HG02885 (cell line): ENCODE data around the gene PAX5.

Experiments used
- ATAC-seq: cut with Tn5 transposase; IDR thresholded peaks from one replicate; pipeline ENCODE4 v1.9.1; 2021; ENCODE audit warnings: mild to moderate bottlenecking; ENCODE audit not compliant: unreplicated experiment, poor library complexity

The PAX5 gene

GRCh38 chr9:36822201-36822600, 211.9 kb downstream of the PAX5 start:
- ATAC-seq: no peak

DNA sequence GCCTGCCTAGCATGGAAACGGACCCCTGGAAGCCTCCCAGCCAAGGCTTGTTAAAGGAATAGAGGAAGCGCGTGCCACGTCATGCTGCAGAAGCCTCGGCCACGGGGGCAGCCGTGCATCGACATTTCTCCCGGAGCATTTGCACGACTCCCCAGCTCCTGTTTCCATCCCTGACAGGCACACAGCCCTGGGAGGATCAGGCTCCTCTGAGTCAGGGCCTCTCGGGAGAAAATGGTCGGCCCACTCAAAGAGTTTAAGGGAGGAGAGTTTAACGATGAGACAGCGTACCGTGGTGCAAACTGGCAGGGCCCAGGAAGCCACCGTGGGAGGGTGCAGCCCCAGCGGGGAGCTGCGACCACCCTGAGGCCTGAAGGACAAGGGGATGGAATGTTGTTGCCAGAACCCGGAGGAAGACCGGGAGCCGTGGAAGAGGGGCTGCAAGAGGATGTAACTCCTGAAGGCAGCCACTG, 213.6 kb downstream of the PAX5 start:
- no peak for ATAC-seq

GRCh38 chr9:36818965-36819870, 214.8 kb downstream of the PAX5 start:
- ATAC-seq: no peak

DNA sequence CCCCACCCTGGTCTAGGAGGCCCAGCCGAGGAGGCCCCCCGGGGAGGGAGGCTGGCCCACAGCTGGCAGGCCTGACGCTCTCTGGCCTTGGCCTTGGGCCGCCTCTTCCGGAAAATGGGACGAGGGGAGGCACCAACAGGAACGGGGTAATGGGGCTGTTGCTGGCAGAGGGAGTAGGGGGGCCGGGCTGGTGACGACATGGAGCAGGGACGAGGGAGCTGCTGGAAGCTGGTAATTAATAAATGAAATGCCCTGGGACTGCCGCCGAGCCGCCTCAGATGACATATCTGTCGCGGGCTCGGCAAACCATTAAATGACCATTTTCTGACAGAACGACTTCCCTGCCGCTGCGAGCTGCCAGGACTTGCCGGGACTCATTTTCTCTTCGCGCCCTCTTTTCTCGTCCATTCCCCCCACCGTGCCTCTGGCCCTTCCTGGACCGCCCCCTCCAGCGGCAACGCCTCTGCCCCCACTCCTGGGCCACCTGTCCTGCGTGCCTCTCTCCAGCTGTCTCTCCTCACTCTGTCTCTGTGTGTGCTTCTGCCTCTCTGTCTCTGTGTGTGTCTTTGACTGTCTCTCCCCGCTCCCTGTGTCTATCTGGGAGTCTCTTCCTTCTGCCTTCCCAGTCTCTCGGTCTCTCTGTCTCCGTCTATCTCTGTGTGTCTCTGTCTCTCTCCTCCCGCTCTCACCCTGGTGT, 215.7 kb downstream of the PAX5 start:
- no peak for ATAC-seq

GRCh38 chr9:36817160-36817834, 216.8 kb downstream of the PAX5 start:
- ATAC-seq: no peak

DNA sequence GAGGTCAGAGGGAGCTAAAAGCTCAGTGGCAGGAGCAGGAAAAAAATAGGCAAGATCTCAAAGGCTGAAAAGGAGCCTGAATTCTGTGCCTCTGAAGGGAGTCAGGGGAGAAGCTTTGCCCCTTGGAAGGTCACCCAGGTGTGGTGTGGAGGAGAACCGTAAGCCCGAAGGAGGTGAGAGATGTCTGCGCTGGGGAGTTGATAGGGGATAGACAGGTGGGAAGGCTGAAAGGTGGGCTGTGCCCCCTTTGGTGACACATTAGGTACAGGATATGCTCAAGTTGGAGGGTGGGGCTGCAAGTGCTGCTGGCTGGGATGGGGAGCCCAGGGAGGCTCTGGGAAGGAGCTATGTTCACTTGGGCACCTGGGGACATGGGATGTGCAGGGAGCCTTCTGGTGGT, 217.7 kb downstream of the PAX5 start:
- ATAC-seq: no peak

DNA sequence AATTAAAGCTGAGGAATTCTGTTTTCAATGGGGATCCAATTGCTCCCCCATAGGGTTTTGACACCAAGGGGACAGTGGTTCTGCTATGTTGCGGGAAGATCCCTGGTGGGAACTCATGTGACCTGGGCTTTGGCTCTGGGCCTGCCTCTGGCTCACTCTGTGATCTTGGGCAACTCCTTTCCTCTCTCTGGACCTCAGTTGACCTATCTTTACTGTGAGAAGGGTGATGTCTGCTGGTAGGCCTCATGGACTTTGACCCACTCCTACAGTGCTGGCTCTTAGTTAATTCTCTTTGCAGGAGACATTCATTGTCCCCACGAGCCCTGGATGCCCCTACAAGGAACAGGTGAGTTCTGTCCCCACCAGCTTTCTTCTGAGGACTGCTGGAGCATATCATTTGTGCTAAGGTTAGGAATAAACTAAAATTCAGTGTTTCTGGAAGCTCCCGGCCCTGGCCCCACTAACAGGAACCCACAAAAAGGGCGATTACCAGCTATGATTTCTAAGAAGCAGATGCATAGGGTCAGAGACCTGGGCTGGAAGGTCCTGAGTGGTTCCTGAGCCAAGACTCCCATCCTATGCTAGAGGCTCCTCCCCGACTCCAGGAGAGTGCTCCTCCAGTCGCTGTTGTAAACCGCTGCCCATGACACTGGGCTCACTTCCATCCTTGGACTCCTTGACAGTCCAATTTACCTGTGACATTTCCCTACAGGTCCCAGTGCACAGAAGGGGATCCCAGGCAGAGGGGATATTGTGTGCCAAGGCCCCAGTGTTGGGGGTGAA, 218.3 kb downstream of the PAX5 start:
- no peak for ATAC-seq

GRCh38 chr9:36815023-36815422, 219.0 kb downstream of the PAX5 start:
- ATAC-seq: no peak

DNA sequence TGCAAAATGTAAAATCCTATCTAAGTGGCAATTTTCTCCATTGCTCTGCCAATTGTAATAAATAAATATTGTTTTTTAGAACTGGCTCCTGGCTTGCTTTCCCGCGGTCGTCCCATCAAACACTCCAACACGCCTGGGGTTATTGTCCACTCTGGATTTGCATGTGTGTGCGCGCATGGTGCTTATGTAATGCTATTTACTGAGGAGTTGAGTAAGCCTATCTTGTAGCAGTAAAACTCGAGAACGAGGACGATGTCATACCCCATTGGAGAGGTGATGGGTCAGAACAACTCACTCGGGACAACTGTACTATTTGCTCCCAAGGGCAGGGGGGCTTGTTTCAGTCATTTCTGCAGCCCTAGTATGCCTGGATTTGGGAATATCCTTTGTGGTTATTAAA, 220.9 kb downstream of the PAX5 start:
- no peak for ATAC-seq

GRCh38 chr9:36812556-36812955, 221.5 kb downstream of the PAX5 start:
- no peak for ATAC-seq

DNA sequence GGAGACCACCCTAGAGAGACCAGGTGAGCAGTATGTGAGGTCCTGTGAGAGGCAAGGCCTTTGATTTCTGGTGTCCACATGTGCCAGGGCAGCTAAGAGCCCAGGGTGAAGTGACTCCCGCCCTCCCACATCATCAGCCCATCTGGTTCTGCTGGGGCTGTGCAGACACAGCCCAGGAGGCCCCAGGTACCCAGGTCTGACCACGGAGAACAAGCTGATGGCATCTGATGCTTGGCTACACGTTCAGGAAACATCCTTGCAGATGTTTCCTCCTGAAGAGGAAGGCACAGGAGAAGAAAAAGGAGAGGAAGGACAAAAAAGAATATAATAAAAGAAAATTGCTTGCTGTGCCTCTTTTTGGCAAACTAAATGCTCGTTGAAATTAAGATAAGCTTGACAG, 225.8 kb downstream of the PAX5 start:
- ATAC-seq: no peak

GRCh38 chr9:36803961-36804360, 230.1 kb downstream of the PAX5 start:
- ATAC-seq: no peak

DNA sequence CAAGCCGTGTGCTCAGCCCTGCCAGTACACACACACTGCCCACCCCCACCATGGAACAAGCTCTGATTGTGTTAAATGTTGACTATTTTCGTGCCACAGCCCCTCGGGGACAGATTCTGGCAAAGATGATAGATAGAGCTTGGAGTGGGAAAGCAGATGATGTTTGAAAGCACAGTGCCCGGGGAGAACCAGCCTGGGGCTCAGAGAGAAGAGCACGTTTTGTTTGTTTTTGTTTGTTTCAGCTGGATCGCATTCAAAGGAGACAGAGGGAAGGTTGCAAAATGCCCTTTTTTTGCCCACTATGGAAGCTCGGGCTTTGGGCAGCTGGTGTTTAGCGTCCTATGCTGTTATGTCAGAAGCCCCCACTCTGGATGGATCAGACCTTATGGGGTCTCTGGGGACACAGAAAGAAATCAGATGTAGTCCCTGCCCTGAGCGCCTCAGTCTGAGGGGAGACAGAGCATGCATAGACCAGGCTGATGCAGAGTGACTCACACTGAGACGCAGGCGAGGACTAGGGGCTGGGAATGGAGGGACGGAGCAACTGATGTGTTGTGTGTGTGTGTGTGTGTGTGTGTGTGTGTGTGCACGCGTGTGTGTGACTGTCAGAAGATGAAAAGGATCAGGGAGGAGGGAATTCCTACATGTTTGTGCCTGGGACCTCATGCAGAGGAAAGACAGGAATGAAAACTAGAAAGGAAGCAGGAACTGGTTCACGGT, 231.7 kb downstream of the PAX5 start:
- no peak for ATAC-seq

DNA sequence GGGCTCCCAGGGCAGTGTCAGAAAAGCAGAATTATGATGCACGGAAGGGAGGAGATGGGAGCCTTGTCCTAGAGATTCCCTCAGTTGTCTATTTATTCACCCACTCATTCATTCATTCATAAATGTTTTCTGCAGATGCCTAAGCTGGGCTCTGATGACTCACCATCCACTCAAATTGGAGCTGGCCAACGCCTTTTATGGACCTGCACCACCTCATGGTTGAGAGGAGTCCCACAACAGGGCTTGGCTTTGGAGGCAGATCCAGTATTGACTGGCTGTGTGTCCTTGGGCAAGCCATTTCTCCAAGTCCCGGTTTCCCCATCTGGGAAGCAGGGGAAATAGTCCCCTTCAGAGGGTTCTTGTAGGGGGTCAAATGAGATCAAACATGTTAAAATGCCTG, 233.6 kb downstream of the PAX5 start:
- no peak for ATAC-seq

DNA sequence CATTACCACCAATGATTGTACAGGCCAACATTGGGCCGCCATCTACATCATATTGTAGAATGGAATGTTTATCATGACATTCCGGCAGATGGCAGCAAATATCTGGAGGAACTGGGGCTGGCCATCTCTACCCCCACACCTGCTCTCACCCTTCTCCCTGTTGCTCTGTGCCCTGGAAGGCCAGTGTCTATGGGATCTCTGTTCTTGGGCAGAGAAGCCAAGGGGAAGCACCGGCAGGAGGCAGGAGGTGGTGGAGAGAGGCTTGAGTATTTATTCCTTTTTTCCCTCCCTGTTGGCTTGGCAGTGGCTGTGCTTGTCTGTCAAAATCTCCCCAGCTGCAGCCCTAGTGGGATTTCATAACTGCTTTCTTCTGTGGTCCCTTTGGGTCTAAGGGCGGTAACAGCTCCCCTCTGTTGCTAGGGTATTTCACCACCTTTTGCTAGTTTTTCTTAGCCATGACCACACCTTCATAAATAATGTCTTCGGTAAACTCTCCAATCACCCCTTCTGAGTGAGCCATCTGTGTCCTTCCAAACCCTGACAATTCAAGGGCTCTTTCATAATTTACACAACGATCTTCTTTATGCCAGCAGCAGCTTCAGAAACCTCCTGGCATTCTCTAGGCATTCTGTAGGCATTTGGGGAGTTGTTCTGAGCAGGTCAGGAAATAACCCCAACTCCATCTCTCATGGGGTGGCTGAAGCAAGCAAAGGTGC, 235.6 kb downstream of the PAX5 start:
- no peak for ATAC-seq

DNA sequence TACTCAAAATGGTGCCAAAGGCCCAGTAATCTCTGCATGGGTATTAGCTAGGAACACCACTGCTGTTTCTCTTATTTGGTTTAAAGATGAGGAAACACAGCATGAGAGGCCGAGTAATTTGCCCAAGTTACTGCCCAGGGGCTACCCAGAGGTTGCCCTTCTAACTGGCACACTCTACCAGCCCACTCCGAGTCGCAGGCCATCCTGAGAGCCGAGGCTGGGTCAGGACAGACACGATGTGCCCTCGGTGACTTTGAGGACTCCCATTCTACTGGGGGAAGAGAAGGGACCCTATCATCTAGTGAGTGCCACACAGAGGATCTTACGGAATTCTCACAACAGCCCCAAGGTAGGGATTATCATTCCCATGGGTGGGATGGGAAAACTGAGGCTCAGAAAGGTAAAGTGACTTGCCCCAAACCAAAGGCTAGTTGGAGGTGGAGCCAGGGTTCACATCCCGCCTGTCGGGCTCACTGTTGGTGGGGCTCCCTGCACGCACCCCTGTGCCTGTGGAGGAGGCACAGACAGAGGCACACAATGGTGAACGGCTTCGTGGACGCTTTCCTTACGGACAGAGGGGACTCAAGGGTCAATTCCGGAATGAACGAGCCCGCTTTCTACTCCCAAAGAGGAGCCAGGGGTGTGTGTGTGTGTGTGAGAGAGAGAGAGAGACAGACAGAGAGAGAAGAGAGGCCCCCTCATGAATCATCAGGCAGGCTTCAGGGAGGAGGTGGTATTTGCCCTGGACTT, 236.4 kb downstream of the PAX5 start:
- ATAC-seq: no peak

DNA sequence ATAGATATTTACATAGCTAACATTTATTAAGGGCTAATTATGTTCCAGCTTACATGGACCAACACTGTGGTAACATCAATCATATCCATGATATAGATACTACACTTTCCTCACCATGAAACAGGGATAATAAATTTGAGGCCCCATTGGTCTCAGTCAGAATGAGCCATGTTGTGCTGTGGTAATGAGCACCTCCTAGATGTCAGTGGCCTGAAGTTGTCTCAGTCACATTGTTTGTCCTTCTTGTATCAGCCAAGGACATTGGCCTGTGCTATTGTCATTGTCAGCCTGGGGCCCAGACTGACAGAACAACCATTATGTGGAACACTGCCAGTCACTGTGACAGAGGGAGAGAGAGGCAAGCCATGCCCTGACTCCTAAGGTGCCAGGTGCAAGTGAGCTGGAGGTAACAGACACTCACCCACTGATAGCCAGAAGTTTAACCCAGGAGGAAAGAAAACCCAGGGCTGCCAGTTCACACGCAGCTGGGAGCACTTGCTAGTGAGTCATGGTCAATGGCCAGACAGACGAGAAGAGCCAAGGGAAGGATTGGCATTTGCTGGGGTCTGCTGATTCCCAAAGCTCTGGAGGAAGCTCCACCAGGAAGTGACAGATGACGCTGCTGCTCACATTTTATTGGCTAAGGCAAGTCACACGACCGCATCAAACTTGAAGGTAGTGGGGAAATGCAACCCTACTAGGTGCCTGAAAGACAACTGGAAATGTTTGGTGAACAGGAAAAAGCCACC, 237.2 kb downstream of the PAX5 start:
- ATAC-seq: no peak

GRCh38 chr9:36794461-36794860, 239.6 kb downstream of the PAX5 start:
- no peak for ATAC-seq
